ENCODE measurements around the gene NUP210L.

- no peak for TF ChIP-seq FOXM1 (IDR thresholded peaks at IDR 0.05; ENCODE audit: borderline replicate concordance)
- TF ChIP-seq FOXK2 (IDR thresholded peaks at IDR 0.05): no peak
- TF ChIP-seq TARDBP (IDR thresholded peaks at IDR 0.05): no peak
- TF ChIP-seq BHLHE40 (IDR thresholded peaks at IDR 0.05; ENCODE audit: borderline replicate concordance): no peak
- TF ChIP-seq FOXA1 (IDR thresholded peaks at IDR 0.05): no peak
- no peak for TF ChIP-seq NFRKB (IDR thresholded peaks at IDR 0.05)
- no peak for TF ChIP-seq SP1 (IDR thresholded peaks at IDR 0.05)
- no peak for TF ChIP-seq LEF1 (IDR thresholded peaks at IDR 0.05; ENCODE audit: borderline replicate concordance)
- TF ChIP-seq CTBP1 (IDR thresholded peaks at IDR 0.05; ENCODE audit: borderline replicate concordance): no peak
- no peak for TF ChIP-seq ZNF384 (IDR thresholded peaks at IDR 0.05)
- TF ChIP-seq PKNOX1 (IDR thresholded peaks at IDR 0.05): no peak
- no peak for TF ChIP-seq ELF4 (IDR thresholded peaks at IDR 0.05)
Measured at GRCh38 chr1:154193821-154194220, 38.9 kb upstream of the NUP210L start.

All from HEK293T (cell line).